ENCODE measurements around the gene SART3. TPM values are rescaled to one million over a fixed set of nuclear protein-coding genes. Genes with fewer than 3 reads are reported as not detected.
"Not testable (repeated sequence)": the region's sequence is repeated elsewhere in the genome, so short reads cannot be mapped to it uniquely, and the experiment has no call there.

SART3 gene
- total RNA-seq, 1 donor from 2014 or later = 82.5 TPM

GRCh38 chr12:108561852-108562347, 927 bp upstream of the SART3 start:
- DNase-seq (ENCODE audit: low spot score in 2 of 2, unreplicated experiment in 2 of 2) = no peak
- peak overlapping the region; percentile 100 for H3K27ac Mint-ChIP-seq
- no peak for TF ChIP-seq CTCF (IDR thresholded peaks at IDR 0.05; ENCODE audit: unreplicated experiment)
- peak overlapping the region; percentile 100 for H3K4me3 Mint-ChIP-seq
- peaks cover 39% of the 10 kb centered on the region for H3K4me1 Mint-ChIP-seq
- peaks cover 8% of the 10 kb centered on the region for H3K36me3 Mint-ChIP-seq
- H3K27me3 Mint-ChIP-seq (ENCODE audit: low read depth) = no peaks in the 10 kb centered on the region
- no peaks in the 10 kb centered on the region for H3K9me3 Mint-ChIP-seq

GRCh38 chr12:108560321-108560721, 652 bp downstream of the SART3 start:
- Mint-ChIP-seq H3K36me3 (peaks cover 3% of the 10 kb centered on the region), H3K9me3 (no peaks in the 10 kb centered on the region), H3K27ac (peak overlapping the region; percentile 100), H3K4me3 (peak overlapping the region; percentile 100), H3K27me3 (ENCODE audit: low read depth) (no peaks in the 10 kb centered on the region), H3K4me1 (peaks cover 39% of the 10 kb centered on the region)
- no peak for TF ChIP-seq CTCF (IDR thresholded peaks at IDR 0.05; ENCODE audit: unreplicated experiment)
- no peak for DNase-seq (ENCODE audit: low spot score in 2 of 2, unreplicated experiment in 2 of 2)

- Mint-ChIP-seq H3K9me3 (no peaks in the 10 kb centered on the region), H3K27me3 (ENCODE audit: low read depth) (no peaks in the 10 kb centered on the region), H3K27ac (peak overlapping the region; percentile 100), H3K36me3 (peaks cover 1% of the 10 kb centered on the region), H3K4me1 (peaks cover 40% of the 10 kb centered on the region), H3K4me3 (peak overlapping the region; percentile 100)
- DNase-seq (ENCODE audit: low spot score in 2 of 2, unreplicated experiment in 2 of 2) = no peak
- no peak for TF ChIP-seq CTCF (IDR thresholded peaks at IDR 0.05; ENCODE audit: unreplicated experiment)
Measured at GRCh38 chr12:108559748-108560147, 1.2 kb downstream of the SART3 start.

- H3K27me3 Mint-ChIP-seq (ENCODE audit: low read depth) = no peaks in the 10 kb centered on the region
- no peaks in the 10 kb centered on the region for H3K36me3 Mint-ChIP-seq
- no peaks in the 10 kb centered on the region for H3K9me3 Mint-ChIP-seq
- TF ChIP-seq CTCF (IDR thresholded peaks at IDR 0.05; ENCODE audit: unreplicated experiment) = no peak
- peak overlapping the region; percentile 100 for H3K4me3 Mint-ChIP-seq
- peaks cover 40% of the 10 kb centered on the region for H3K4me1 Mint-ChIP-seq
- H3K27ac Mint-ChIP-seq = no peak overlapping the region
- DNase-seq (ENCODE audit: low spot score in 2 of 2, unreplicated experiment in 2 of 2) = no peak
Measured at GRCh38 chr12:108559007-108559655, 1.8 kb downstream of the SART3 start.

DNA sequence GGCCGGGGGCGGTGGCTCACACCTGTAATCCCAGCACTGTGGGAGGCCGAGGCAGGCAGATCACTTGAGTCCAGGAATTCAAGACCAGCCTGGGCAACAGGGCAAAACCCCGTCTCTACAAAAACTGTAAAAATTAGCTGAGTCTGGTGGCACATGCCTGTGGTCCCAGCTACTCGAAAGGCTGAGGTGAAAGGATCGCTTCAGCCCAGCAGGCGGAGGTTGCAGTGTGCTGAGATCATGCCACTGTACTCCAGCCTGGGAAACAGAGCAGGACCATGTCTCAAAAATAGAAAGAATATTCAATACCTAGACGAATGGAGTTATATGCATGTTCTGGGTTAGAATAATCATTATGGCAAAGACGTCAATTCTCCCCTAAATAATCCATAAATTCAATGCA, 5.6 kb downstream of the SART3 start:
- not testable (repeated sequence) for H3K36me3 Mint-ChIP-seq; DNase-seq (ENCODE audit: low spot score in 2 of 2, unreplicated experiment in 2 of 2); H3K27me3 Mint-ChIP-seq (ENCODE audit: low read depth); H3K9me3 Mint-ChIP-seq; H3K27ac Mint-ChIP-seq; H3K4me3 Mint-ChIP-seq
- peaks cover 30% of the 10 kb centered on the region for H3K4me1 Mint-ChIP-seq

GRCh38 chr12:108553799-108554198, 7.2 kb downstream of the SART3 start:
- DNase-seq (ENCODE audit: low spot score in 2 of 2, unreplicated experiment in 2 of 2) = no peak

More at GRCh38 chr12:108553799-108554198, 7.2 kb downstream of the SART3 start:
- Mint-ChIP-seq H3K4me3 (no peak overlapping the region), H3K4me1 (peaks cover 17% of the 10 kb centered on the region), H3K36me3 (no peaks in the 10 kb centered on the region), H3K9me3 (no peaks in the 10 kb centered on the region), H3K27ac (no peak overlapping the region), H3K27me3 (ENCODE audit: low read depth) (no peaks in the 10 kb centered on the region)
- no peak for TF ChIP-seq CTCF (IDR thresholded peaks at IDR 0.05; ENCODE audit: unreplicated experiment)
